ENCODE data around the gene AQP10. TPM values are rescaled to one million over a fixed set of nuclear protein-coding genes. Genes with fewer than 3 reads are reported as not detected.

AQP10 gene
- total RNA-seq, 1 donor from 2014 or later: 0.13 TPM

Other genes with a start within 250 kb of the AQP10 start
- 0.07 and 0.11 TPM in 2 replicates for gene NUP210L, start 166.0 kb upstream of the AQP10 start, total RNA-seq
- gene TPM3, start 129.0 kb upstream of the AQP10 start, total RNA-seq: 575 and 1,000 TPM in 2 replicates
- not detected in 2 replicates for gene CFAP141, start 114.8 kb upstream of the AQP10 start, total RNA-seq
- gene UBAP2L, start 100.1 kb upstream of the AQP10 start, total RNA-seq: 62.6 and 73.6 TPM in 2 replicates
- gene HAX1, start 48.5 kb upstream of the AQP10 start, total RNA-seq: 118 and 122 TPM in 2 replicates
- gene ATP8B2, start 4.4 kb downstream of the AQP10 start, total RNA-seq: 77.0 and 112 TPM in 2 replicates
- 5.7 and 10.8 TPM in 2 replicates for gene IL6R, start 84.2 kb downstream of the AQP10 start, total RNA-seq
- gene TDRD10, start 181.1 kb downstream of the AQP10 start, total RNA-seq: 1.7 and 3.8 TPM in 2 replicates
- 60.6 and 84.6 TPM in 2 replicates for gene SHE, start 181.3 kb downstream of the AQP10 start, total RNA-seq
- 34.9 and 39.6 TPM in 2 replicates for gene UBE2Q1, start 237.6 kb downstream of the AQP10 start, total RNA-seq
- under 0.01 TPM in 1 of 2 replicates, not detected in the other for gene CHRNB2, start 246.7 kb downstream of the AQP10 start, total RNA-seq

All from pulmonary artery endothelial cell (primary cell).